Mesothelial cell of epicardium (in vitro differentiated cells): ENCODE results near the gene CEP70. TPM values are rescaled to one million over a fixed set of nuclear protein-coding genes. Genes with fewer than 3 reads are reported as not detected.
"Not testable (repeated sequence)": the region's sequence is repeated elsewhere in the genome, so short reads cannot be mapped to it uniquely, and the experiment has no call there.

Experiments
- DNase-seq, 2 experiments: peaks; one replicate each; pipeline ENCODE4 v3.0.0; 2021; ENCODE audit warnings: low spot score in 2 of 2; ENCODE audit not compliant: unreplicated experiment in 2 of 2
- H3K27ac Mint-ChIP-seq: 2 replicates; pipeline ENCODE4 v1.8.0; 2021; ENCODE audit warnings: mixed read lengths
- H3K27me3 Mint-ChIP-seq: 2 replicates; pipeline ENCODE4 v1.8.0; 2021; ENCODE audit warnings: low read depth, mixed read lengths
- H3K36me3 Mint-ChIP-seq: 2 replicates; pipeline ENCODE4 v1.8.0; 2021; ENCODE audit warnings: mixed read lengths
- H3K4me1 Mint-ChIP-seq: 2 replicates; pipeline ENCODE4 v1.8.0; 2021; ENCODE audit warnings: mixed read lengths
- H3K4me3 Mint-ChIP-seq: 2 replicates; pipeline ENCODE4 v1.8.0; 2021; ENCODE audit warnings: mild to moderate bottlenecking, moderate library complexity, mixed read lengths
- H3K9me3 Mint-ChIP-seq: 2 replicates; pipeline ENCODE4 v1.8.0; 2021; ENCODE audit warnings: mixed read lengths
- total RNA-seq: library from RNA; stranded (reverse); gene quantifications from 3 replicates; pipeline ENCODE4 v1.2.1, GENCODE V29; 2021
- TF ChIP-seq, protein P1 (sequence below): fragments of 200-600 bp; sonication (generic); IDR thresholded peaks from one replicate; pipeline ENCODE4 v1.5.0; 2021; ENCODE audit warnings: antibody characterized with exemption; ENCODE audit not compliant: unreplicated experiment

The CEP70 gene
- total RNA-seq, 1 donor from 2014 or later, result 51.5 TPM

DNA sequence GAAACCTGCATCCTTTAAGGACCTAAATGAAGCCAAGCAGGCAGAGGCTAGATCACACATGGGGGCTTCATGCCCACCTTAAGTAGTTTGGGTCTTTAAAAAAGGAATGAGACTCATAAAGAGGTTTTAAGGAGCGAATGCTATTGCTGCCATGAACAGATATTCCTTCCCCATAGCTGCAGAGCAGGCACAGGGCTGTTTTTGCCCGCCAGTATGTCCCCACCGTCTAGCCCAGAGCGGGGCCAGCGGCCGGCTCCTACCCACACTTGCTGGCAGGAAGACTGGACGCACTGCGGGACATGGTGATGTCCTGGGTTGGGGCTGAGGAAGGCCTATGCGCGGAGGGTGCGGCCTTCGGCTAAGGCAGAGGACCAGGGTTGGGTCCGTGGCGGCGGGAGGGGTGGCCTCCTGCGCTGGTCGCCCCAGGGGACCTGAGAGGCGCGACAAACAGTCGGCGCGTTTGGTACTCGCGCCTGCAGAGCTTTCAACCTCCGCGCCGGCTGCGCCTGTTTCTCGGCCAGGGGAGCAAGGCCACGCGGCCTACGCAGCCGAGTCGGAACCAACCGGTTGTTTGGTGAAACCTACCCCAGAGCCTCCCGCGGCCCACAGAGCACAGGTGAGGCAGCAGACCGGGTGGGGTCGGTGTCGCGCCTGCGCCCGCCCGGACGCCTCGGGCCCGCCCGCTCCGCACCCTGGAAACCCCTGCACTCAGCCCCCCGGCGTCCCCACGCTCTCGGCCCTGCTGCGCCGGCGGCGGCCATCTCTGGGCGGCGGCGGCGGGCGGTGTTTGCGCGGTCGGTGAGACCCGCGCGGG, 14.5 kb upstream of the CEP70 start, which contains the start of gene FAIM:
TSS of gene FAIM (plus strand) at position 450 of the 814 bp plus-strand sequence. CDS start 10,956 bp downstream, outside the sequence.
- TF ChIP-seq, protein P1, sequence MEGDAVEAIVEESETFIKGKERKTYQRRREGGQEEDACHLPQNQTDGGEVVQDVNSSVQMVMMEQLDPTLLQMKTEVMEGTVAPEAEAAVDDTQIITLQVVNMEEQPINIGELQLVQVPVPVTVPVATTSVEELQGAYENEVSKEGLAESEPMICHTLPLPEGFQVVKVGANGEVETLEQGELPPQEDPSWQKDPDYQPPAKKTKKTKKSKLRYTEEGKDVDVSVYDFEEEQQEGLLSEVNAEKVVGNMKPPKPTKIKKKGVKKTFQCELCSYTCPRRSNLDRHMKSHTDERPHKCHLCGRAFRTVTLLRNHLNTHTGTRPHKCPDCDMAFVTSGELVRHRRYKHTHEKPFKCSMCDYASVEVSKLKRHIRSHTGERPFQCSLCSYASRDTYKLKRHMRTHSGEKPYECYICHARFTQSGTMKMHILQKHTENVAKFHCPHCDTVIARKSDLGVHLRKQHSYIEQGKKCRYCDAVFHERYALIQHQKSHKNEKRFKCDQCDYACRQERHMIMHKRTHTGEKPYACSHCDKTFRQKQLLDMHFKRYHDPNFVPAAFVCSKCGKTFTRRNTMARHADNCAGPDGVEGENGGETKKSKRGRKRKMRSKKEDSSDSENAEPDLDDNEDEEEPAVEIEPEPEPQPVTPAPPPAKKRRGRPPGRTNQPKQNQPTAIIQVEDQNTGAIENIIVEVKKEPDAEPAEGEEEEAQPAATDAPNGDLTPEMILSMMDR, result no peak
- no peaks in the 10 kb centered on the region for H3K9me3 Mint-ChIP-seq
- peak within 1 kb of the TSS; percentile 67 for H3K4me3 Mint-ChIP-seq
- peaks cover 3% of the 10 kb centered on the region for H3K27me3 Mint-ChIP-seq
- peak within 1 kb of the TSS; percentile 93 for H3K27ac Mint-ChIP-seq
- H3K36me3 Mint-ChIP-seq, result peaks cover 7% of the 10 kb centered on the region
- peak; percentile 42 to 72 for DNase-seq
- H3K4me1 Mint-ChIP-seq, result peaks cover 17% of the 10 kb centered on the region

DNA sequence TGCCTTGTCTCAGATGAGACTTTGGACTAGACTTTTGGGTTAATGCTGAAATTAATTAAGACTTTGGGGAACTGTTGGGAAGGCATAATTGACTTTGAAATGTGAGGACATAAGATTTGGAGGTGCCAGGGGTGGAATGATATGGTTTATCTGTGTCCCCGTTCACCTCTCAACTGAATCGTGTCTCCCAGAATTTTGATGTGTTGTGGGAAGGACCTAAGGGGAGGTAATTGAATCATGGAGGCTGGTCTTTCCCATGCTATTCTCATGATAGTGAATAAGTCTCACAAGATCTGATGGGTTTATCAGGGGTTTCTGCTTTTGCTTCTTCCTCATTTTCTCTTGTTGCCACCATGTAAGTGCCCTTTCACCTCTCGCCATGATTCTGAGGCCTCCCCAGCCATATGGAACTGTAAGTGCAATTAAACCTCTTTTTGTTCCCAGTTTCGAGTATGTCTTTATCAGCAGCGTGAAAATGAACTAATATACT, 10.1 kb upstream of the CEP70 start:
- peaks cover 12% of the 10 kb centered on the region for H3K36me3 Mint-ChIP-seq
- H3K27me3 Mint-ChIP-seq, H3K9me3 Mint-ChIP-seq, H3K4me1 Mint-ChIP-seq, H3K27ac Mint-ChIP-seq, H3K4me3 Mint-ChIP-seq, DNase-seq: not testable (repeated sequence)

DNA sequence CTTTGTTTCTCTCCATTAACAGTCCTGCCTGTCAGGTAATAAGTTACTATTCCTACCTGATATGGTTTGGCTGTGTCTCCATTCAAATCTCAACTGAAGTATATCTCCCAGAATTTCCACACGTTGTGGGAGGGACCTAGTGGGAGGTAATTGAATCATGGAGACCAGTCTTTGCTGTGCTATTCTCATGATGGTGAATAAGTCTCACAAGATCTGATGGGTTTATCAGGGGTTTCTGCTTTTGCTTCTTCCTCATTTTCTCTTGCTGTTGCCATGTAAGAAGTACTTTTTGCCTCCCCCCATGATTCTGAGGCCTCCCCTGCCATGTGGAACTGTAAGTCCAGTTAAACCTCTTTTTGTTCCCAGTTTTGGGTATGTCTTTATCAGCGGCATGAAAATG, 7.6 kb upstream of the CEP70 start:
- Mint-ChIP-seq H3K36me3 (peaks cover 12% of the 10 kb centered on the region), H3K9me3 (peaks cover 13% of the 10 kb centered on the region)
- not testable (repeated sequence) for H3K27ac Mint-ChIP-seq

DNA sequence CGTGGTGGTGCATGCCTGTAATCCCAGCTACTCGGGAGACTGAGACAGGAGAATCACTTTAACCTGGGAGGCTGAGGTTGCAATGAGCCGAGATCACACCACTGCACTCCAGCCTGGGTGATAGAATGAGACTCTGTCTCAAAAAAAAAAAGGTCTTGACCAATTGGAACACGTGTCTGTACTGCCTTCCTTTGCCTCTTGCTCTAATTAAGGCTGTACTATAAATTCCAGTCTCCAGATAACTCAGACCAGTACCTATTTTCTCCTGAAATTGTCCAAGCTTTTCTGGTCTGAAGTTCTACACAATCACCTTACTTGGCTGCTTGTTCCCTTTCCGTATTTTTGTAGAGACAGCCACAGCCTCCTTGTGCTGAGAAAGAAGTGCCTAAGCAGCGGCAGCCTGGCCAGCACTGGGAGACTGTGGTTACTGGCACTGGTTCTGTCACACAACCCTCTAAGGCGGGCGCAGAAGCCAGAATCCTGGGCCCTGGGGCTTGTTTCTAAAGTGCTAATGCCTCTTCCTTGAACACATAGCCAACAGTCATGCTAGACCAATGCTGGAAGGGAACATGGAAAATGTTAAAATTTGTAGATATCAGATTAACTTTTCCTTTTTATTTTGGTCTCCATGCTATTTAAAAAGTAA, 6.2 kb upstream of the CEP70 start:
- Mint-ChIP-seq H3K9me3 (peaks cover 13% of the 10 kb centered on the region), H3K27ac (no peak overlapping the region), H3K27me3 (no peaks in the 10 kb centered on the region)

More for the DNA sequence above, 7.6 kb upstream of the CEP70 start:
- not testable (repeated sequence) for H3K4me1 Mint-ChIP-seq, DNase-seq, H3K27me3 Mint-ChIP-seq, H3K4me3 Mint-ChIP-seq

DNA sequence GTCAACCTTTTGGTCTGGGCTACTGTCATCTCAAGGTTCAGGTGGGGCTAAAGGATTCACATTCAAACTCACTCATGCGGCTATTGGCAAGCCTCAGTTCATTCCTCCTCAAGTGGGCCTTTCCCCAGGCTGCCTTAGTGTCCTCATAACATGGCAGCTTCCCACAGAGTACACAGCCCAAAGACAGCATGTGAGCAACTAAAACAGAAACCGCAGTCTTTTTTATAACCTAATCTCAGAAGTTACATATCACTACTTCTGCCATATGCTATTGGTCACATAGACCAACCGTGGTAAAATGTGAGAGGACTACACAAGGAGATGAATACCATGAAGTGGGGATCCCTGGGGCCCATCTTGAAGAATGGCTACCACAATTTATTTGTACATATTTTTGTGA, 4.5 kb upstream of the CEP70 start:
- peaks cover 13% of the 10 kb centered on the region for H3K9me3 Mint-ChIP-seq

More for the DNA sequence above, 6.2 kb upstream of the CEP70 start:
- no peak for DNase-seq
- TF ChIP-seq, protein P1, result no peak
- Mint-ChIP-seq H3K36me3 (peaks cover 12% of the 10 kb centered on the region), H3K4me1 (peaks cover 4% of the 10 kb centered on the region), H3K4me3 (no peak overlapping the region)

DNA sequence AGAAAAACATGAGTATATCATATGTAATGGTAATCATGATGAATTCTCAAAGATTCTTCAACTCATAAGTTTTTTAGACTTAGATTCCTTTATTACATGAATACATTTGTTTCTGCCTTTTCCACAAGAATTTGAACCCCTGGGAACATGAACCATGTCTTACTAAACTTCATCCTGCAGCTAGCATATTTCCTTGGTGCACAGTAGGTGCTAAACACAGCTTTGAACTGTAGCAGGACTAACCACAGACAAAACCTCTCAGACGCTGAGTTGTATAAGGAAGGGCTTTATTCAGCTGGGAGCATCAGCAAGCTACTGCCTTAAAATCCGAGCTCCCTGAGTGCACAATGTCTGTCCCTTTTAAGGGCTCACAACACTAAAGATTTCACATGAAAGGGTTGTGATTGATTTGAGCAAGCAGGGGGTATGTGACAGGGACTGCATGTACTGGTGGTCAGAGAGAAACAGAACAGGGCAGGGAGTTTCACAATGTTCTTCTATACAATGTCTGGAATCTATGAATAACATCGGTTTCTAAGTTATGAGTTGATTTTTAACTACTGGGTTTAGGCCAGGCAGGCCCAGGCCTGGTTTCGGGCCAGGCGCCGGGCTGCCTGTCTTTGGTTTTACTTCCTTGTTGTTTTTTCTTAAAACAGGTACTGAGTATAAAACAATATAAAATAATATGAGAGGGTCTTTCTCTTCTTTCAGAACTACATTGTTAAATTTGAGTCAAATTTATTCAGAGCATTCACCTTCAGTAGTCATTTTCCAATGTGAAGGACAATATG, 3.3 kb upstream of the CEP70 start:
- H3K4me1 Mint-ChIP-seq, result peaks cover 13% of the 10 kb centered on the region
- not testable (repeated sequence) for DNase-seq

More for the DNA sequence above, 4.5 kb upstream of the CEP70 start:
- no peak overlapping the region for H3K27ac Mint-ChIP-seq
- no peak overlapping the region for H3K4me3 Mint-ChIP-seq
- H3K36me3 Mint-ChIP-seq, result peaks cover 5% of the 10 kb centered on the region
- TF ChIP-seq, protein P1, result no peak
- H3K4me1 Mint-ChIP-seq, result peaks cover 5% of the 10 kb centered on the region
- no peak for DNase-seq
- no peaks in the 10 kb centered on the region for H3K27me3 Mint-ChIP-seq

More for the DNA sequence above, 3.3 kb upstream of the CEP70 start:
- not testable (repeated sequence) for H3K4me3 Mint-ChIP-seq, H3K27me3 Mint-ChIP-seq, H3K36me3 Mint-ChIP-seq, H3K27ac Mint-ChIP-seq
- peaks cover 13% of the 10 kb centered on the region for H3K9me3 Mint-ChIP-seq
